Stimulated activated CD8-positive, alpha-beta memory T cell treated with anti-CD3 and anti-CD28 coated beads, Interleukin-7, amount 100 ng/mL, for 48 hours (primary cell): ENCODE data around the gene APBB1.
A peak's percentile ranks its signal among the peaks of the same experiment; 100 is the strongest.

Experiments used
- DNase-seq, 2 donors: peaks; one replicate each; pipeline ENCODE4 v3.0.0-alpha.2; 2020; ENCODE audit warnings: low read depth in 1 of 2; ENCODE audit errors: extremely low read depth in 1 of 2

Gene APBB1

GRCh38 chr11:6419009-6419631, at the start of gene APBB1:
TSS of gene APBB1 (minus strand) at chr11:6419094. CDS start at chr11:6411347, 7,747 bp downstream.
- DNase-seq = peak in 1 of 2 donors; percentile 40

- DNase-seq = no peak
Measured at GRCh38 chr11:6459099-6459450, 40.2 kb upstream of the APBB1 start.

- DNase-seq = no peak
Measured at GRCh38 chr11:6458352-6459098, 39.6 kb upstream of the APBB1 start.

- DNase-seq = no peak
Measured at GRCh38 chr11:6457581-6458320, 38.9 kb upstream of the APBB1 start.

GRCh38 chr11:6456361-6457073, 37.6 kb upstream of the APBB1 start:
- no peak for DNase-seq

GRCh38 chr11:6455070-6455469, 36.2 kb upstream of the APBB1 start:
- no peak for DNase-seq

GRCh38 chr11:6453152-6453551, 34.3 kb upstream of the APBB1 start:
- DNase-seq = no peak

- no peak for DNase-seq
Measured at GRCh38 chr11:6452219-6452618, 33.3 kb upstream of the APBB1 start.

- DNase-seq = no peak
Measured at GRCh38 chr11:6448574-6448973, 29.7 kb upstream of the APBB1 start.

GRCh38 chr11:6443269-6444003, 24.5 kb upstream of the APBB1 start:
- DNase-seq = peak in 1 of 2 donors; percentile 15

- DNase-seq = no peak
Measured at GRCh38 chr11:6442441-6442840, 23.5 kb upstream of the APBB1 start.

- no peak for DNase-seq
Measured at GRCh38 chr11:6440906-6441358, 22.0 kb upstream of the APBB1 start, which contains the start of gene HPX. TSS of gene HPX (minus strand) at chr11:6440987. CDS start at chr11:6440963, 24 bp downstream.

GRCh38 chr11:6438979-6439571, 20.2 kb upstream of the APBB1 start:
- DNase-seq = no peak

GRCh38 chr11:6437993-6438392, 19.1 kb upstream of the APBB1 start:
- DNase-seq = no peak

GRCh38 chr11:6437423-6437822, 18.5 kb upstream of the APBB1 start:
- DNase-seq = no peak

- no peak for DNase-seq
Measured at GRCh38 chr11:6433998-6434660, 15.2 kb upstream of the APBB1 start.

GRCh38 chr11:6431861-6432260, 13.0 kb upstream of the APBB1 start:
- no peak for DNase-seq

GRCh38 chr11:6427516-6427915, 8.6 kb upstream of the APBB1 start:
- no peak for DNase-seq

GRCh38 chr11:6420677-6421076, 1.8 kb upstream of the APBB1 start:
- no peak for DNase-seq
